Heart left ventricle (tissue), 13 donors: ENCODE results near the gene TACC2.

Source experiments
- CTCF ChIP-seq, 12 donors: fragments of 200-600 bp; sonication (generic) in 4 of 12; IDR thresholded peaks; one replicate each; pipeline versions ENCODE4 v1.5.0 to v1.8.0; 2018 to 2022; ENCODE audit warnings: antibody characterized with exemption in 12 of 12, mild to moderate bottlenecking in 5 of 12
- POLR2A ChIP-seq, 2 donors: fragments of 450-650 bp; IDR thresholded peaks; one replicate each; pipeline ENCODE4 v1.6.1; 2017; ENCODE audit warnings: antibody characterized with exemption in 2 of 2, mild to moderate bottlenecking in 2 of 2, moderate library complexity in 2 of 2
- donor health status: ischemic (EF 13 %, LVEDD 7.1; RV severe dilation, severe dysfunction).
- donor health status: DM: no; HTN: yes; CAD: no.
- donor health status: DM: no; HTN: no; CAD: no.
- donor health status: ischemic (EF 25% LVEDD 6.9; RV normal size, moderate dysfunction).
- donor health status: ischemic (EF 25% LVEDD 5.7; RV mildly dilated, moderate dysfunction).
- donor health status: ischemic (EF 35%, LVEDD 5.7; RV mildly dilated, moderate dysfunction).
- donor health status: nonischemic (EF 11% LVEDD 7.7; RV severe dilation, severe dysfunction).
- donor health status: DM: yes; HTN: yes; CAD: no.
- donor health status: PGD.
- donor health status: ischemic (EF 29% LVEDD 5.4; RV normal size, mild dysfunction).
- donor health status: nonischemic (EF 23%, LVEDD 6.1; RV moderate dilation, normal function).

GRCh38 chr10:122045212-122045611 is 56.2 kb downstream of the TACC2 start:
- TF ChIP-seq CTCF (IDR thresholded peaks at IDR 0.05) (no peak), POLR2A (IDR thresholded peaks at IDR 0.05) (no peak)
